ENCODE data around the gene TCEANC2. TPM values are rescaled to one million over a fixed set of nuclear protein-coding genes. Genes with fewer than 3 reads are reported as not detected.
A peak's percentile ranks its signal among the peaks of the same experiment; 100 is the strongest.

The TCEANC2 gene
- total and polyA plus RNA-seq, 7 experiments from 2014 or later, result 6.3 to 15.1 (median 9.3) TPM

GRCh38 chr1:54121482-54122134 lies 68.2 kb downstream of the TCEANC2 start:
- peak overlapping the region in 2 of 9 donors; percentile 14 to 67 for H3K27ac Mint-ChIP-seq
- H3K4me3 Mint-ChIP-seq, result peak overlapping the region in 8 of 10 donors; percentile 39 to 74 (median 68)
- peaks cover 0 to 13% (median 6%) of the 10 kb centered on the region in 7 donors for H3K4me1 Mint-ChIP-seq
- H3K4me3 ChIP-seq (ENCODE audit: low read length), result no peak overlapping the region
- peak; percentile 81 for ATAC-seq
- H3K36me3 ChIP-seq (ENCODE audit: control insufficient read depth in 2 of 3, insufficient read depth in 3 of 3, low read length in 3 of 3), result no peaks in the 10 kb centered on the region
- no peaks in the 10 kb centered on the region for H3K9me3 Mint-ChIP-seq
- intact Hi-C loops (cut with micrococcal nuclease), result loop anchor here (1.0 to 5.0 kb wide), 5 partner anchors 49 to 689 kb away; no protein-coding TSS in a partner anchor
- POLR2A ChIA-PET, result no interaction called here
- no peaks in the 10 kb centered on the region for H3K27me3 ChIP-seq (ENCODE audit: control insufficient read depth in 2 of 2, insufficient read depth in 2 of 2, low read length in 2 of 2)
- H3K36me3 Mint-ChIP-seq, result no peaks in the 10 kb centered on the region
- no peaks in the 10 kb centered on the region for H3K9me3 ChIP-seq (ENCODE audit: control insufficient read depth in 2 of 3, low read length in 3 of 3)
- CTCF ChIA-PET, result interaction anchor here (1.0 kb wide), 1 partner anchor 366 kb away, joined by 3 read pairs; no protein-coding TSS in a partner anchor
- DNase-seq, result peak; percentile 42 to 75 (median 60)
- peaks cover 0 to 7% (median 0%) of the 10 kb centered on the region in 5 donors for H3K27me3 Mint-ChIP-seq
- no peaks in the 10 kb centered on the region for H3K4me1 ChIP-seq (ENCODE audit: control insufficient read depth in 2 of 2, insufficient read depth in 2 of 2, low read length in 2 of 2)
- H3K27ac ChIP-seq (ENCODE audit: low read depth, low read length), result no peak overlapping the region

GRCh38 chr1:54122135-54122751 lies 68.8 kb downstream of the TCEANC2 start:
- Histone ChIP-seq H3K9me3 (ENCODE audit: control insufficient read depth in 2 of 3, low read length in 3 of 3) (no peaks in the 10 kb centered on the region), H3K4me3 (ENCODE audit: low read length) (no peak overlapping the region), H3K27me3 (ENCODE audit: control insufficient read depth in 2 of 2, insufficient read depth in 2 of 2, low read length in 2 of 2) (no peaks in the 10 kb centered on the region), H3K36me3 (ENCODE audit: control insufficient read depth in 2 of 3, insufficient read depth in 3 of 3, low read length in 3 of 3) (no peaks in the 10 kb centered on the region), H3K27ac (ENCODE audit: low read depth, low read length) (no peak overlapping the region), H3K4me1 (ENCODE audit: control insufficient read depth in 2 of 2, insufficient read depth in 2 of 2, low read length in 2 of 2) (no peaks in the 10 kb centered on the region)
- H3K27me3 Mint-ChIP-seq, result peaks cover 0 to 7% (median 0%) of the 10 kb centered on the region in 5 donors
- CTCF ChIA-PET, result interaction anchor here (1.0 kb wide), 1 partner anchor 365 kb away, joined by 3 read pairs; no protein-coding TSS in a partner anchor
- no peak for ATAC-seq
- POLR2A ChIA-PET, result no interaction called here
- H3K4me1 Mint-ChIP-seq, result peaks cover 0 to 13% (median 6%) of the 10 kb centered on the region in 7 donors
- intact Hi-C loops (cut with micrococcal nuclease), result loop anchor here in 1 of 2 donors (5.0 kb wide), 1 partner anchor 50 kb away; no protein-coding TSS in a partner anchor
- no peaks in the 10 kb centered on the region for H3K9me3 Mint-ChIP-seq
- peak overlapping the region in 8 of 10 donors; percentile 9 to 74 (median 46) for H3K4me3 Mint-ChIP-seq
- H3K36me3 Mint-ChIP-seq, result no peaks in the 10 kb centered on the region
- H3K27ac Mint-ChIP-seq, result peak overlapping the region in 1 of 9 donors; percentile 14
- DNase-seq, result no peak

- peaks cover 0 to 13% (median 6%) of the 10 kb centered on the region in 7 donors for H3K4me1 Mint-ChIP-seq
- Histone ChIP-seq H3K27ac (ENCODE audit: low read depth, low read length) (no peak overlapping the region), H3K4me3 (ENCODE audit: low read length) (no peak overlapping the region), H3K27me3 (ENCODE audit: control insufficient read depth in 2 of 2, insufficient read depth in 2 of 2, low read length in 2 of 2) (no peaks in the 10 kb centered on the region), H3K4me1 (ENCODE audit: control insufficient read depth in 2 of 2, insufficient read depth in 2 of 2, low read length in 2 of 2) (no peaks in the 10 kb centered on the region), H3K36me3 (ENCODE audit: control insufficient read depth in 2 of 3, insufficient read depth in 3 of 3, low read length in 3 of 3) (no peaks in the 10 kb centered on the region), H3K9me3 (ENCODE audit: control insufficient read depth in 2 of 3, low read length in 3 of 3) (no peaks in the 10 kb centered on the region)
- CTCF ChIA-PET, result interaction anchor here (0.7 to 1.0 kb wide), 2 partner anchors 8 to 366 kb away, joined by 3 to 5 read pairs; no protein-coding TSS in a partner anchor
- H3K9me3 Mint-ChIP-seq, result no peaks in the 10 kb centered on the region
- DNase-seq, result no peak
- intact Hi-C loops (cut with micrococcal nuclease), result loop anchor here in 1 of 2 donors (5.0 kb wide), 1 partner anchor 51 kb away; no protein-coding TSS in a partner anchor
- H3K4me3 Mint-ChIP-seq, result no peak overlapping the region
- no peak for ATAC-seq
- no peaks in the 10 kb centered on the region for H3K36me3 Mint-ChIP-seq
- H3K27me3 Mint-ChIP-seq, result peaks cover 0 to 7% (median 0%) of the 10 kb centered on the region in 5 donors
- POLR2A ChIA-PET, result no interaction called here
- H3K27ac Mint-ChIP-seq, result no peak overlapping the region
Measured at GRCh38 chr1:54122992-54123391, 69.6 kb downstream of the TCEANC2 start.

- POLR2A ChIA-PET, result no interaction called here
- Mint-ChIP-seq H3K9me3 (no peaks in the 10 kb centered on the region), H3K4me1 (peaks cover 0 to 13% (median 6%) of the 10 kb centered on the region in 7 donors), H3K36me3 (no peaks in the 10 kb centered on the region), H3K27me3 (peaks cover 0 to 12% (median 0%) of the 10 kb centered on the region in 5 donors), H3K27ac (no peak overlapping the region), H3K4me3 (no peak overlapping the region)
- no peaks in the 10 kb centered on the region for H3K4me1 ChIP-seq (ENCODE audit: control insufficient read depth in 2 of 2, insufficient read depth in 2 of 2, low read length in 2 of 2)
- H3K27ac ChIP-seq (ENCODE audit: low read depth, low read length), result no peak overlapping the region
- ATAC-seq (no peak), DNase-seq (no peak)
- H3K27me3 ChIP-seq (ENCODE audit: control insufficient read depth in 2 of 2, insufficient read depth in 2 of 2, low read length in 2 of 2), result no peaks in the 10 kb centered on the region
- no peak overlapping the region for H3K4me3 ChIP-seq (ENCODE audit: low read length)
- intact Hi-C loops (cut with micrococcal nuclease), result loop anchor here in 1 of 2 donors (5.0 kb wide), 1 partner anchor 52 kb away; no protein-coding TSS in a partner anchor
- CTCF ChIA-PET, result interaction anchor here (0.6 to 1.6 kb wide), 3 partner anchors 360 to 531 kb away, joined by 3 to 5 read pairs (median 4); no protein-coding TSS in a partner anchor
- H3K9me3 ChIP-seq (ENCODE audit: control insufficient read depth in 2 of 3, low read length in 3 of 3), result no peaks in the 10 kb centered on the region
- H3K36me3 ChIP-seq (ENCODE audit: control insufficient read depth in 2 of 3, insufficient read depth in 3 of 3, low read length in 3 of 3), result no peaks in the 10 kb centered on the region
Measured at GRCh38 chr1:54124472-54124871, 71.1 kb downstream of the TCEANC2 start.

GRCh38 chr1:54124906-54125305 lies 71.5 kb downstream of the TCEANC2 start:
- no peak for DNase-seq
- ChIA-PET POLR2A (no interaction called here), CTCF (interaction anchor here (0.6 to 1.6 kb wide), 2 partner anchors 360 to 364 kb away, joined by 4 to 5 read pairs; no protein-coding TSS in a partner anchor)
- Mint-ChIP-seq H3K4me1 (peaks cover 0 to 13% (median 6%) of the 10 kb centered on the region in 7 donors), H3K4me3 (no peak overlapping the region), H3K36me3 (no peaks in the 10 kb centered on the region), H3K27me3 (peaks cover 0 to 15% (median 0%) of the 10 kb centered on the region in 5 donors), H3K27ac (peak overlapping the region in 1 of 9 donors; percentile 55), H3K9me3 (no peaks in the 10 kb centered on the region)
- intact Hi-C loops (cut with micrococcal nuclease), result loop anchor here in 1 of 2 donors (5.0 kb wide), 1 partner anchor 53 kb away; no protein-coding TSS in a partner anchor
- ATAC-seq, result no peak
- H3K4me3 ChIP-seq (ENCODE audit: low read length), result no peak overlapping the region
- H3K36me3 ChIP-seq (ENCODE audit: control insufficient read depth in 2 of 3, insufficient read depth in 3 of 3, low read length in 3 of 3), result no peaks in the 10 kb centered on the region
- no peaks in the 10 kb centered on the region for H3K9me3 ChIP-seq (ENCODE audit: control insufficient read depth in 2 of 3, low read length in 3 of 3)
- H3K27ac ChIP-seq (ENCODE audit: low read depth, low read length), result no peak overlapping the region
- H3K4me1 ChIP-seq (ENCODE audit: control insufficient read depth in 2 of 2, insufficient read depth in 2 of 2, low read length in 2 of 2), result no peaks in the 10 kb centered on the region
- no peaks in the 10 kb centered on the region for H3K27me3 ChIP-seq (ENCODE audit: control insufficient read depth in 2 of 2, insufficient read depth in 2 of 2, low read length in 2 of 2)

- H3K9me3 ChIP-seq (ENCODE audit: control insufficient read depth in 2 of 3, low read length in 3 of 3), result no peaks in the 10 kb centered on the region
- H3K27ac ChIP-seq (ENCODE audit: low read depth, low read length), result no peak overlapping the region
- Mint-ChIP-seq H3K27ac (peak overlapping the region in 1 of 9 donors; percentile 55), H3K36me3 (no peaks in the 10 kb centered on the region), H3K9me3 (no peaks in the 10 kb centered on the region), H3K27me3 (peaks cover 0 to 16% (median 0%) of the 10 kb centered on the region in 5 donors), H3K4me1 (peaks cover 0 to 13% (median 6%) of the 10 kb centered on the region in 7 donors), H3K4me3 (no peak overlapping the region)
- CTCF ChIA-PET, result interaction anchor here (0.7 to 1.6 kb wide), 3 partner anchors 281 to 364 kb away, joined by 3 to 5 read pairs (median 3); no protein-coding TSS in a partner anchor
- POLR2A ChIA-PET, result interaction anchor here (0.5 kb wide), 1 partner anchor 51 kb away, joined by 9 read pairs; no protein-coding TSS in a partner anchor
- H3K4me1 ChIP-seq (ENCODE audit: control insufficient read depth in 2 of 2, insufficient read depth in 2 of 2, low read length in 2 of 2), result no peaks in the 10 kb centered on the region
- ATAC-seq (no peak), DNase-seq (no peak)
- intact Hi-C loops (cut with micrococcal nuclease), result no loop called here
- no peak overlapping the region for H3K4me3 ChIP-seq (ENCODE audit: low read length)
- no peaks in the 10 kb centered on the region for H3K27me3 ChIP-seq (ENCODE audit: control insufficient read depth in 2 of 2, insufficient read depth in 2 of 2, low read length in 2 of 2)
- no peaks in the 10 kb centered on the region for H3K36me3 ChIP-seq (ENCODE audit: control insufficient read depth in 2 of 3, insufficient read depth in 3 of 3, low read length in 3 of 3)
Measured at GRCh38 chr1:54125386-54126070, 72.1 kb downstream of the TCEANC2 start.

Data from naive thymus-derived CD4-positive, alpha-beta T cell (primary cell).